Measurements from ENCODE around the gene PDXDC1. TPM values are rescaled to one million over a fixed set of nuclear protein-coding genes. Genes with fewer than 3 reads are reported as not detected.
"Not testable (repeated sequence)": the region's sequence is repeated elsewhere in the genome, so short reads cannot be mapped to it uniquely, and the experiment has no call there.

Gene PDXDC1
- total and polyA plus RNA-seq, 5 donors from 2014 or later, result 27.4 to 91.2 (median 29.7) TPM

DNA sequence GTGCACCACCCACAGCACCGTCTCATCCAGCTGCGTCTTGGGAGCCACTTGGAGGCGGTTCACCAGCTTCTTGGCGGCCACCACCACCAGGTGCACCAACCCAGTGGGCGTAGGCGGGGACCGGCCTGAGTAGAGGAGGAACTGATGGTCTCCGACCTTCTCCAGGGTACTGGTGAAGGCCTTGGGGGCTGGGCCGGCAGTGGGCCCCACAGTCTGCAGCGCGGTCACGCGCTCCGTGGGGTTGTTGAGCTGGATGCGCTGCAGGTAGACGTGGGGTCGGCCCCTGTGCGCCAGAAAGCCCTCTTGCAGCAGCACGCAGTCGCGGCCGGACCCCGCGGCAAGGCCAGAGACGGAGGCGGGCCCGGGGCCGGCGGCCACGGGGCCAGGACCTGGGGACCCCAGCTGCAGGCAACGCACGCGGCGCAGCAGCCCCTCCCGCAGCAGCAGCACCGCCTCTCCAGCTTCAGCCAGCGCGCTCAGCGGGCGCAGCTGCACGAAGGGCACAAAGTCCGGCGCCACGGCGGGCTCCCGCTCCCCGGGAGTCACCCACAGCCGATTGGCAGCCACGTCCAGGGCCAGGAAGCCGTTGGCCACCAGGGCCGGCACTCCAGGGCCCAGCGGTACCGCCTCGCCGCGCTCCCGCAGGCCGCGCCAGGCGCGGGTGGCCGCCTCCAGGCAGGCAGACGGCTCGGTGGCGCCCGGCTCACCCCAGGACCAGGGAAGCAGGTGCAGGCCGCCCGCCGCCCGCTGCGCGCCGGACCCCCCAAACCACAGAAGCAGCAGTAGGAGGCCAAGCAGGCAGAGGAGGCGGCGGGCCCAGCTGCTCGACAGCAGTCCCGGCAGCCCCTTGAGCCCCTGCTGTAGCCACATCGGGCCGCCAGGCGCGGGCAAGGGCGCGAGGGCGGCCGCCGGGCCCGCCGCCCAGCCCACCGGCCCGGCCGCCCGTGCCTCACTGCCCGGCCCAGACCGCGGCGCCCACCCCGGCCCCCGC is 14.8 kb downstream of the PDXDC1 start:
- not testable (repeated sequence) for H3K27me3 Mint-ChIP-seq; H3K4me3 Mint-ChIP-seq; H3K9me3 Mint-ChIP-seq; H3K27ac Mint-ChIP-seq; H3K27ac ChIP-seq (ENCODE audit: insufficient read depth, low read length, poor library complexity, severe bottlenecking); H3K4me1 ChIP-seq (ENCODE audit: control insufficient read depth, insufficient read depth, low read length, poor library complexity, severe bottlenecking); H3K27me3 ChIP-seq (ENCODE audit: control insufficient read depth, insufficient read depth, low read length); H3K9me3 ChIP-seq (ENCODE audit: control insufficient read depth in 2 of 2, low read length in 2 of 2); DNase-seq; H3K4me3 ChIP-seq (ENCODE audit: low read depth, low read length)
- peak; percentile 21 to 27 for ATAC-seq (ENCODE audit: low read depth in 2 of 2)
- peaks cover 14 to 48% (median 24%) of the 10 kb centered on the region in 4 donors for H3K4me1 Mint-ChIP-seq
- peaks cover 18% of the 10 kb centered on the region for H3K36me3 ChIP-seq (ENCODE audit: control insufficient read depth, insufficient read depth, low read length)
- H3K36me3 Mint-ChIP-seq, result peaks cover 48% of the 10 kb centered on the region

DNA sequence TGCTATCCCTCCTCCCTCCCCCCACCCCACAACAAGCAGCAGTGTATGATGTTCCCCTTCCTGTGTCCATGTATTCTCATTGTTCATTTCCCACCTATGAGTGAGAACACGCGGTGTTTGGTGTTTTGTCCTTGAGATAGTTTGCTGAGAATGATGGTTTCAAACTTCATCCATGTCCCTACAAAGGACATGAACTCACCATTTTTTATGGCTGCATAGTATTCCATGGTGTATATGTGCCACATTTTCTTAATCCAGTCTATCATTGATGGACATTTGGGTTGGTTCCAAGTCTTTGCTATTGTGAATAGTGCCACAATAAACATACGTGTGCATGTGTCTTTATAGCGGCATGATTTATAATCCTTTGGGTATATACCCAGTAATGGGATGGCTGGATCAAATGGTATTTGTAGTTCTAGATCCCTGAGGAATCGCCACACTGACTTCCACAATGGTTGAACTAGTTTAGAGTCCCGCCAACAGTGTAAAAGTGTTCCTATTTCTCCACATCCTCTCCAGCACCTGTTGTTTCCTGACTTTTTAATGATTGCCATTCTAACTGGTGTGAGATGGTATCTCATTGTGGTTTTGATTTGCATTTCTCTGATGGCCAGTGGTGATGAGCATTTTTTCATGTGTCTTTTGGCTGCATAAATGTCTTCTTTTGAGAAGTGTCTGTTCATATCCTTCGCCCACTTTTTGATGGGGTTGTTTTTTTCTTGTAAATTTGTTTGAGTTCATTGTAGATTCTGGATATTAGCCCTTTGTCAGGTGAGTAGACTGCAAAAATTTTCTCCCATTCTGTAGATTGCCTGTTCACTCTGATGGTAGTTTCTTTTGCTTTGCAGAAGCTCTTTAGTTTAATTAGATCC is 18.7 kb downstream of the PDXDC1 start:
- H3K4me1 ChIP-seq (ENCODE audit: control insufficient read depth, insufficient read depth, low read length, poor library complexity, severe bottlenecking); H3K27me3 ChIP-seq (ENCODE audit: control insufficient read depth, insufficient read depth, low read length); H3K4me3 ChIP-seq (ENCODE audit: low read depth, low read length); H3K9me3 Mint-ChIP-seq; ATAC-seq (ENCODE audit: low read depth in 2 of 2); H3K27ac ChIP-seq (ENCODE audit: insufficient read depth, low read length, poor library complexity, severe bottlenecking); H3K27ac Mint-ChIP-seq; H3K9me3 ChIP-seq (ENCODE audit: control insufficient read depth in 2 of 2, low read length in 2 of 2); DNase-seq; H3K4me3 Mint-ChIP-seq; H3K27me3 Mint-ChIP-seq: not testable (repeated sequence)
- peaks cover 12% of the 10 kb centered on the region for H3K36me3 ChIP-seq (ENCODE audit: control insufficient read depth, insufficient read depth, low read length)
- H3K36me3 Mint-ChIP-seq, result peaks cover 39% of the 10 kb centered on the region
- H3K4me1 Mint-ChIP-seq, result peaks cover 14 to 39% (median 17%) of the 10 kb centered on the region in 4 donors

DNA sequence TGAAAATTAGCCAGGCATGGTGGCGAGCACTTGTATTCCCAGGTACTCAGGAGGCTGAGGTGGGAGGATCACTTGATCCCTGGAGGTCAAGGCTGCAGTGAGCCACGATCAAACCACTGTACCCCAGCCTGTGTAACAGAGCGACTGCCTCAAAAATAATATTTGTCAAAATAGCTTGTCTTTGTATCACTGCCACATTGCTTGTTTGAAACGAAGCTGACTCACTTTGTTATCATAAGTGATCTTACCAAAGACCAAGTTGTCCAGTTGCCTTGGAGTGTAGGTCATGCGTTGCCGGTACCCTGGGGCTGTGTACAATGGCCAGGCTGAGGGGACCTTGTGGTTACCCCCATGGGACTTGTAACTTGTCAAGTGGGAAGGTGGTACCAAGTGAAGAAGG is 21.9 kb downstream of the PDXDC1 start:
- H3K27me3 ChIP-seq (ENCODE audit: control insufficient read depth, insufficient read depth, low read length); H3K4me3 Mint-ChIP-seq; DNase-seq; H3K27ac Mint-ChIP-seq; H3K27me3 Mint-ChIP-seq; H3K27ac ChIP-seq (ENCODE audit: insufficient read depth, low read length, poor library complexity, severe bottlenecking); H3K9me3 ChIP-seq (ENCODE audit: control insufficient read depth in 2 of 2, low read length in 2 of 2); H3K4me3 ChIP-seq (ENCODE audit: low read depth, low read length); H3K9me3 Mint-ChIP-seq; ATAC-seq (ENCODE audit: low read depth in 2 of 2); H3K4me1 ChIP-seq (ENCODE audit: control insufficient read depth, insufficient read depth, low read length, poor library complexity, severe bottlenecking): not testable (repeated sequence)
- H3K4me1 Mint-ChIP-seq, result peaks cover 14 to 27% (median 16%) of the 10 kb centered on the region in 4 donors
- H3K36me3 Mint-ChIP-seq, result peaks cover 31% of the 10 kb centered on the region
- H3K36me3 ChIP-seq (ENCODE audit: control insufficient read depth, insufficient read depth, low read length), result peaks cover 14% of the 10 kb centered on the region

DNA sequence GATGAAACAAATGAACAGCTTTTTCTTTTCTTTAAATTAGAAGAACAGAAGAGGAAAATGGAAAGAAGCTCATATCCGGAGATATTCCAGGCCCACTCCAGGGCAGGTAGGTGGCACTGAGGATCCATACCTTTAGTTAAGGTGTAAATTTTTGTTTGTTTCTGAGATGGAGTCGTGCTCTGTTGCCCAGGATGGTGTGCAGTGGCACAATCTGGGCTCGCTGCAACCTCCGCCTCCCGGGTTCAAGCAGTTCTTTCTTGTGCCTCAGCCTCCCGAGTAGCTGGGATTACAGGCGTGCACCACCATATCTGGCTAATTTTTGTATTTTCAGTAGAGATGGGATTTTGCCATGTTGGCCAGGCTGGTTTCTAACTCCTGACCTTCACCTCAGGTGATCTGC is 23.5 kb downstream of the PDXDC1 start:
- H3K36me3 Mint-ChIP-seq, result peaks cover 22% of the 10 kb centered on the region
- not testable (repeated sequence) for ATAC-seq (ENCODE audit: low read depth in 2 of 2); H3K4me3 ChIP-seq (ENCODE audit: low read depth, low read length); DNase-seq; H3K27me3 Mint-ChIP-seq; H3K27ac Mint-ChIP-seq; H3K4me3 Mint-ChIP-seq; H3K9me3 Mint-ChIP-seq; H3K27me3 ChIP-seq (ENCODE audit: control insufficient read depth, insufficient read depth, low read length); H3K27ac ChIP-seq (ENCODE audit: insufficient read depth, low read length, poor library complexity, severe bottlenecking); H3K4me1 ChIP-seq (ENCODE audit: control insufficient read depth, insufficient read depth, low read length, poor library complexity, severe bottlenecking); H3K9me3 ChIP-seq (ENCODE audit: control insufficient read depth in 2 of 2, low read length in 2 of 2)
- peaks cover 14% of the 10 kb centered on the region for H3K36me3 ChIP-seq (ENCODE audit: control insufficient read depth, insufficient read depth, low read length)
- peaks cover 11 to 22% (median 15%) of the 10 kb centered on the region in 4 donors for H3K4me1 Mint-ChIP-seq

GRCh38 chr16:14999845-15000244 is 25.0 kb downstream of the PDXDC1 start:
- not testable (repeated sequence) for H3K27ac ChIP-seq (ENCODE audit: insufficient read depth, low read length, poor library complexity, severe bottlenecking); H3K9me3 ChIP-seq (ENCODE audit: control insufficient read depth in 2 of 2, low read length in 2 of 2); H3K27ac Mint-ChIP-seq; H3K4me3 ChIP-seq (ENCODE audit: low read depth, low read length); H3K27me3 Mint-ChIP-seq; ATAC-seq (ENCODE audit: low read depth in 2 of 2); H3K27me3 ChIP-seq (ENCODE audit: control insufficient read depth, insufficient read depth, low read length); H3K4me1 ChIP-seq (ENCODE audit: control insufficient read depth, insufficient read depth, low read length, poor library complexity, severe bottlenecking); H3K9me3 Mint-ChIP-seq; H3K4me3 Mint-ChIP-seq; DNase-seq
- peaks cover 24% of the 10 kb centered on the region for H3K36me3 ChIP-seq (ENCODE audit: control insufficient read depth, insufficient read depth, low read length)
- Mint-ChIP-seq H3K4me1 (peaks cover 8 to 17% (median 9%) of the 10 kb centered on the region in 4 donors), H3K36me3 (peaks cover 27% of the 10 kb centered on the region)

- peaks cover 33% of the 10 kb centered on the region for H3K36me3 Mint-ChIP-seq
- H3K4me1 Mint-ChIP-seq; H3K27ac ChIP-seq (ENCODE audit: insufficient read depth, low read length, poor library complexity, severe bottlenecking); H3K4me3 ChIP-seq (ENCODE audit: low read depth, low read length); H3K27me3 ChIP-seq (ENCODE audit: control insufficient read depth, insufficient read depth, low read length); H3K27me3 Mint-ChIP-seq; H3K9me3 ChIP-seq (ENCODE audit: control insufficient read depth in 2 of 2, low read length in 2 of 2); H3K9me3 Mint-ChIP-seq; DNase-seq; H3K4me3 Mint-ChIP-seq; H3K27ac Mint-ChIP-seq; H3K4me1 ChIP-seq (ENCODE audit: control insufficient read depth, insufficient read depth, low read length, poor library complexity, severe bottlenecking); ATAC-seq (ENCODE audit: low read depth in 2 of 2): not testable (repeated sequence)
- H3K36me3 ChIP-seq (ENCODE audit: control insufficient read depth, insufficient read depth, low read length), result peaks cover 40% of the 10 kb centered on the region
These were observed 27.6 kb downstream of the PDXDC1 start for GRCh38 chr16:15002448-15002847.

DNA sequence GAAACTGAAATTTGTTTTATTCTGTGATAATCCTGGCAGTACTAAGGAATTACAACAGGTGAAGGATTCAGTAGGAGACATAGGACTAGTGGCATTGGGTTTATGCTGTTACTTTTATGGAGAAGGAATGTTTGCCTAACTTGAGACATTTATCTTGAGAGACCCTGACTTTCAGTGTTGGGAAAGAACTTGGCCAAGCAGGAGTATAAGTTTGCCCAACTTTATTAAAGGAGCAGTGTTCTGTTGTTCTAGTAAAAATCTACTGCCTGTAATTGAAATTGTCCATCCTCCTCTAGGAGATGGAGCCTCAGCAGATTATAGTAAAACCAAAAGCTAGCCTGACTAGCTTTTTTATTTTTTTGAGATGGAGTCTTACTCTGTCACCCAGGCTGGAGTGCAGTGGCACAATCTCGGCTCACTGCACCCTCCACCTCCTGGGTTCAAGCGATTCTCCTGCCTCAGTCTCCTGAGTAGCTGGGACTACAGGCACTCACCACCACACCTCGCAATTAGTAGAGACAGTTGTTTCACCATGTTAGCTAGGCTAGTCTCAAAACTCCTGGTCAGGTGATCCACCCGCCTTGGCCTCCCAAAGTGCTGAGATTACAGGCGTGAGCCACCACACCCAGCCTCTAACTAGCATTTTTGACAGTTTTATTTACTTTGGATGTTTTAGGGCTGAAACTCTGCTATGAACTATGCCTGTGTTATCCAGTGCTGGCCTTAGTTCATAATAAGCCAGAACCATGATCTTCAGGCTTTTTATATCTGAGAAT is 30.7 kb downstream of the PDXDC1 start:
- peaks cover 37% of the 10 kb centered on the region for H3K36me3 Mint-ChIP-seq
- H3K9me3 Mint-ChIP-seq; ATAC-seq (ENCODE audit: low read depth in 2 of 2); H3K4me1 ChIP-seq (ENCODE audit: control insufficient read depth, insufficient read depth, low read length, poor library complexity, severe bottlenecking); H3K4me3 ChIP-seq (ENCODE audit: low read depth, low read length); H3K4me3 Mint-ChIP-seq; H3K27me3 ChIP-seq (ENCODE audit: control insufficient read depth, insufficient read depth, low read length); H3K27ac ChIP-seq (ENCODE audit: insufficient read depth, low read length, poor library complexity, severe bottlenecking); DNase-seq; H3K27me3 Mint-ChIP-seq; H3K9me3 ChIP-seq (ENCODE audit: control insufficient read depth in 2 of 2, low read length in 2 of 2): not testable (repeated sequence)
- peaks cover 2 to 10% (median 5%) of the 10 kb centered on the region in 4 donors for H3K4me1 Mint-ChIP-seq
- peaks cover 30% of the 10 kb centered on the region for H3K36me3 ChIP-seq (ENCODE audit: control insufficient read depth, insufficient read depth, low read length)
- H3K27ac Mint-ChIP-seq, result peak overlapping the region in 2 of 3 donors; percentile 1 to 36
